ENCODE data around the gene GSTP1. TPM values are rescaled to one million over a fixed set of nuclear protein-coding genes. Genes with fewer than 3 reads are reported as not detected.

The GSTP1 gene
- total and polyA plus RNA-seq, 9 of the 15 experiments (the other 6 are each of a cell fraction or from before 2014, with no cell fraction given), result 592 to 2,150 (median 1,204) TPM

GRCh38 chr11:67629386-67630227 lies 46.0 kb downstream of the GSTP1 start, which contains the start of gene NUDT8 (continued):
- TF ChIP-seq CHD7 (IDR thresholded peaks at IDR 0.05; ENCODE audit: low read depth, low read length), result no peak
- no peak for TF ChIP-seq KLF6 (CRISPR knock-in tag; IDR thresholded peaks at IDR 0.05; ENCODE audit: borderline replicate concordance)
- peak; percentile 64; the same call in 1 of the 2 replicates for TF ChIP-seq ZNF263 (CRISPR knock-in tag; IDR thresholded peaks at IDR 0.05; ENCODE audit: borderline replicate concordance)
- TF ChIP-seq SFPQ (IDR thresholded peaks at IDR 0.05; ENCODE audit: low read depth, low read length), result no peak
- TF ChIP-seq SREBF2 (CRISPR knock-in tag; IDR thresholded peaks at IDR 0.05), result no peak
- TF ChIP-seq RB1 (IDR thresholded peaks at IDR 0.05; ENCODE audit: low read depth), result peak; percentile 90
- peak; percentile 90 for TF ChIP-seq CHD1 (IDR thresholded peaks at IDR 0.05; ENCODE audit: low read length)
- no peak for TF ChIP-seq MLLT1 (IDR thresholded peaks at IDR 0.05)
- no peak for TF ChIP-seq PHTF2 (CRISPR knock-in tag; IDR thresholded peaks at IDR 0.05)
- TF ChIP-seq NBN (IDR thresholded peaks at IDR 0.05; ENCODE audit: low read depth), result 0 out of 2 replicates have a peak, but pooled peaks have one; percentile 38
- no peak for TF ChIP-seq MYNN (IDR thresholded peaks at IDR 0.05)
- no peak for TF ChIP-seq MYNN (CRISPR knock-in tag; IDR thresholded peaks at IDR 0.05)
- TF ChIP-seq TGIF2 (CRISPR knock-in tag; IDR thresholded peaks at IDR 0.05), result peak; percentile 75; the same call in 1 of the 2 replicates
